B cell (primary cell): ENCODE results near the gene NMNAT2. TPM values are rescaled to one million over a fixed set of nuclear protein-coding genes. Genes with fewer than 3 reads are reported as not detected.

Source experiments
- ATAC-seq: fragments of 200-7000 bp; cut with Tn5 transposase; one replicate; pipeline ENCODE4 v1.10.0; 2021; ENCODE audit warnings: low read depth, mild to moderate bottlenecking, moderate number of reproducible peaks, moderate library complexity
- CTCF ChIA-PET: fragments of 350-600 bp; sonication (Branson Sonifier 250); formaldehyde crosslinking; loops from one replicate; lab custom pipeline; 2021; ENCODE audit warnings: antibody characterized with exemption, inconsistent platforms; lab: Charles Lee
- POLR2A ChIA-PET: fragments of 350-600 bp; sonication (Branson Sonifier 250); formaldehyde crosslinking; loops from one replicate; lab custom pipeline; 2021; ENCODE audit warnings: antibody characterized with exemption; lab: Charles Lee
- DNase-seq: peaks from one replicate; pipeline ENCODE4 v3.0.0; 2013
- H2AFZ ChIP-seq: 2 replicates; pipeline ENCODE4 v1.6.1; 2012; ENCODE audit warnings: mild to moderate bottlenecking, low read depth, low read length; ENCODE audit not compliant: insufficient read depth, poor library complexity, severe bottlenecking
- H3K27ac ChIP-seq, 2 donors: 1 replicate in 1 of 2; 2 replicates in 1 of 2; pipeline ENCODE4 v1.5.1; 2012 to 2013; ENCODE audit warnings: low read length in 2 of 2, mild to moderate bottlenecking in 2 of 2, moderate library complexity in 1 of 2
- H3K27me3 ChIP-seq, 4 experiments: fragments of 200-600 bp in 1 of 4; sonication (generic) in 1 of 4; replicated peaks in 1 of 4; 1 replicate in 2 of 4; 2 replicates in 2 of 4; pipeline versions ENCODE4 v1.6.1 to v1.7.0; 2013 to 2016; ENCODE audit warnings: low read length in 3 of 4, mild to moderate bottlenecking in 2 of 4, mixed read lengths in 1 of 4, moderate library complexity in 1 of 4; ENCODE audit not compliant: insufficient read depth in 4 of 4, control insufficient read depth in 3 of 4; ENCODE audit errors: control extremely low read depth in 1 of 4
- H3K36me3 ChIP-seq, 2 experiments: replicated peaks in 1 of 2; 1 replicate in 1 of 2; 2 replicates in 1 of 2; pipeline versions ENCODE4 v1.6.1 to v1.7.1; 2013; ENCODE audit warnings: low read length in 1 of 2; ENCODE audit not compliant: insufficient read depth in 2 of 2, control insufficient read depth in 1 of 2; ENCODE audit errors: control extremely low read depth in 1 of 2, extremely low read depth in 1 of 2
- H3K4me1 ChIP-seq, 2 donors: fragments of 200-600 bp in 1 of 2; sonication (generic) in 1 of 2; 1 replicate in 1 of 2; 2 replicates in 1 of 2; pipeline versions ENCODE4 v1.5.1 to v1.6.1; 2013 to 2017; ENCODE audit warnings: low read length in 2 of 2; ENCODE audit not compliant: control insufficient read depth in 2 of 2, insufficient read depth in 2 of 2
- H3K4me2 ChIP-seq: replicated peaks from 2 replicates; pipeline ENCODE3; 2012; ENCODE audit warnings: mild to moderate bottlenecking, low read depth, low read length; ENCODE audit not compliant: poor library complexity, severe bottlenecking
- H3K4me3 ChIP-seq, 5 experiments: fragments of 200-600 bp in 1 of 5; sonication (generic) in 1 of 5; 1 replicate in 3 of 5; 2 replicates in 2 of 5; pipeline versions ENCODE4 v1.5.1 to v1.7.0; 2011 to 2016; ENCODE audit warnings: low read length in 4 of 5, mild to moderate bottlenecking in 4 of 5, low read depth in 2 of 5, control low read depth in 1 of 5, moderate library complexity in 1 of 5; ENCODE audit not compliant: insufficient read depth in 1 of 5; ENCODE audit errors: control extremely low read depth in 1 of 5, extremely low read depth in 1 of 5
- H3K79me2 ChIP-seq: fragments of 200-600 bp; sonication (generic); one replicate; pipeline ENCODE4 v1.6.0; 2016; ENCODE audit warnings: low read length; ENCODE audit not compliant: control insufficient read depth, insufficient read depth
- H3K9ac ChIP-seq: fragments of 200-600 bp; sonication (generic); 2 replicates; pipeline ENCODE4 v1.6.1; 2017; ENCODE audit warnings: mild to moderate bottlenecking, low read length, moderate library complexity
- H3K9me3 ChIP-seq, 3 donors: one replicate each; pipeline versions ENCODE4 v1.6.1 to v1.7.1; 2013; ENCODE audit warnings: low read length in 2 of 3; ENCODE audit not compliant: control insufficient read depth in 2 of 3, insufficient read depth in 1 of 3; ENCODE audit errors: control extremely low read depth in 1 of 3
- H4K20me1 ChIP-seq: 2 replicates; pipeline ENCODE4 v1.6.0; 2012; ENCODE audit warnings: mild to moderate bottlenecking, low read length; ENCODE audit not compliant: insufficient read depth, control insufficient read depth, poor library complexity, severe bottlenecking
- H3K27ac Mint-ChIP-seq: one replicate; pipeline ENCODE4 v1.8.0; 2021; ENCODE audit warnings: mixed read lengths
- H3K27me3 Mint-ChIP-seq: one replicate; pipeline ENCODE4 v1.8.0; 2021; ENCODE audit warnings: mixed read lengths
- H3K4me1 Mint-ChIP-seq: one replicate; pipeline ENCODE4 v1.8.0; 2021; ENCODE audit warnings: mixed read lengths
- H3K4me3 Mint-ChIP-seq: one replicate; pipeline ENCODE4 v1.8.0; 2021; ENCODE audit warnings: mixed read lengths
- H3K9me3 Mint-ChIP-seq: one replicate; pipeline ENCODE4 v1.8.0; 2022; ENCODE audit warnings: mixed read lengths; ENCODE audit not compliant: insufficient read depth
- EZH2 ChIP-seq: IDR thresholded peaks from 2 replicates; pipeline ENCODE4 v1.6.1; 2012; ENCODE audit warnings: borderline replicate concordance, low read depth, mild to moderate bottlenecking, moderate library complexity, low read length; ENCODE audit not compliant: insufficient read depth, poor library complexity, severe bottlenecking
- WGBS: methylation state at CpG from one replicate; pipeline ENCODE4 v1.1.5; 2013; ENCODE audit warnings: missing lambda C conversion rate; ENCODE audit not compliant: insufficient coverage; 5-methylcytosine and 5-hydroxymethylcytosine counted together
- intact Hi-C: fragments of 100-400 bp; cut with micrococcal nuclease; formaldehyde crosslinking; loops from one replicate; pipeline ENCODE4 v1.10.0; 2022
- polyA plus RNA-seq: library from polyadenylated mRNA; depleted of rRNA; stranded (reverse); fragments of >200 nt; gene quantifications from 2 replicates; pipeline ENCODE4 v1.2.3, GENCODE V29; 2012
- total RNA-seq, 2 donors: library from RNA; stranded (reverse); fragments of 120-200 nt in 1 of 2; gene quantifications; 1 replicate in 1 of 2; 2 replicates in 1 of 2; pipeline versions ENCODE4 v1.2.3 to v1.2.4, GENCODE V29; 2013 to 2022
- TF ChIP-seq, protein P1 (sequence below): fragments of 200-600 bp; IDR thresholded peaks from one replicate; pipeline ENCODE4 v1.8.0; 2022; ENCODE audit warnings: antibody characterized with exemption, mild to moderate bottlenecking

Gene NMNAT2
- total and polyA plus RNA-seq, 2 donors (not counting 1 experiment from before 2014, with no cell fraction given), result not detected

DNA sequence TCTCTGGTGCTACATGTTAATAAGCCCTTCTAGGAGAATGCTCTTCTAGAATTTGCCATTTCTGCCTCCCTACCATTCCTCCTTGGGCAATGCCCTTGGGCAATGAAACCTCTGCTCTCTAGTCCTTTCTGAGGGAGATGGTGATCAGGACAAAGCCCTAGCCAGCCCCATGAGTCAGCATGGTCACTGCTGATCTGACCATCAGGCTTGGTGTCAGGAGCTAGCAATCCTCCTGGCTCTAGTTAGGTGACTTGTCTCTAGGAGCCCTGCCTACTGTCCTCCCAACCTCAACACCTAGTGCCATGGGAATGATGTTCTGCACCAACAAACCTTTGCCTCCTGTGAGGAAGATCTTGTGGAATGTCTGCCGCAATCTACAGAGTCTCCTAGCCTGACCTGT, 89.8 kb downstream of the NMNAT2 start:
- ChIA-PET POLR2A (no interaction called here), CTCF (interaction anchor here (1.0 to 1.3 kb wide), 2 partner anchors 22 to 46 kb away, joined by 3 read pairs; no protein-coding TSS in a partner anchor)
- Mint-ChIP-seq H3K27ac (no peak overlapping the region), H3K4me3 (no peak overlapping the region), H3K9me3 (no peaks in the 10 kb centered on the region), H3K4me1 (no peaks in the 10 kb centered on the region), H3K27me3 (peaks cover 47% of the 10 kb centered on the region)
- no peak overlapping the region for H3K27ac ChIP-seq
- no peak overlapping the region for H3K4me2 ChIP-seq
- WGBS, result no CpG with 5 or more reads among the region's 1 CpG
- DNase-seq (no peak), ATAC-seq (no peak)
- H3K9ac ChIP-seq, result no peak overlapping the region
- TF ChIP-seq, protein P1, sequence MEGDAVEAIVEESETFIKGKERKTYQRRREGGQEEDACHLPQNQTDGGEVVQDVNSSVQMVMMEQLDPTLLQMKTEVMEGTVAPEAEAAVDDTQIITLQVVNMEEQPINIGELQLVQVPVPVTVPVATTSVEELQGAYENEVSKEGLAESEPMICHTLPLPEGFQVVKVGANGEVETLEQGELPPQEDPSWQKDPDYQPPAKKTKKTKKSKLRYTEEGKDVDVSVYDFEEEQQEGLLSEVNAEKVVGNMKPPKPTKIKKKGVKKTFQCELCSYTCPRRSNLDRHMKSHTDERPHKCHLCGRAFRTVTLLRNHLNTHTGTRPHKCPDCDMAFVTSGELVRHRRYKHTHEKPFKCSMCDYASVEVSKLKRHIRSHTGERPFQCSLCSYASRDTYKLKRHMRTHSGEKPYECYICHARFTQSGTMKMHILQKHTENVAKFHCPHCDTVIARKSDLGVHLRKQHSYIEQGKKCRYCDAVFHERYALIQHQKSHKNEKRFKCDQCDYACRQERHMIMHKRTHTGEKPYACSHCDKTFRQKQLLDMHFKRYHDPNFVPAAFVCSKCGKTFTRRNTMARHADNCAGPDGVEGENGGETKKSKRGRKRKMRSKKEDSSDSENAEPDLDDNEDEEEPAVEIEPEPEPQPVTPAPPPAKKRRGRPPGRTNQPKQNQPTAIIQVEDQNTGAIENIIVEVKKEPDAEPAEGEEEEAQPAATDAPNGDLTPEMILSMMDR, result no peak
- no peak for TF ChIP-seq EZH2
- no peaks in the 10 kb centered on the region for H3K9me3 ChIP-seq
- no peak overlapping the region for H3K4me3 ChIP-seq
- no peaks in the 10 kb centered on the region for H3K79me2 ChIP-seq
- H2AFZ ChIP-seq, result no peak overlapping the region
- H3K27me3 ChIP-seq, result peaks cover 0 to 6% (median 4%) of the 10 kb centered on the region in 4 experiments
- intact Hi-C loops, result no loop called here
- H3K4me1 ChIP-seq, result no peaks in the 10 kb centered on the region
- no peaks in the 10 kb centered on the region for H4K20me1 ChIP-seq
- H3K36me3 ChIP-seq, result no peaks in the 10 kb centered on the region

DNA sequence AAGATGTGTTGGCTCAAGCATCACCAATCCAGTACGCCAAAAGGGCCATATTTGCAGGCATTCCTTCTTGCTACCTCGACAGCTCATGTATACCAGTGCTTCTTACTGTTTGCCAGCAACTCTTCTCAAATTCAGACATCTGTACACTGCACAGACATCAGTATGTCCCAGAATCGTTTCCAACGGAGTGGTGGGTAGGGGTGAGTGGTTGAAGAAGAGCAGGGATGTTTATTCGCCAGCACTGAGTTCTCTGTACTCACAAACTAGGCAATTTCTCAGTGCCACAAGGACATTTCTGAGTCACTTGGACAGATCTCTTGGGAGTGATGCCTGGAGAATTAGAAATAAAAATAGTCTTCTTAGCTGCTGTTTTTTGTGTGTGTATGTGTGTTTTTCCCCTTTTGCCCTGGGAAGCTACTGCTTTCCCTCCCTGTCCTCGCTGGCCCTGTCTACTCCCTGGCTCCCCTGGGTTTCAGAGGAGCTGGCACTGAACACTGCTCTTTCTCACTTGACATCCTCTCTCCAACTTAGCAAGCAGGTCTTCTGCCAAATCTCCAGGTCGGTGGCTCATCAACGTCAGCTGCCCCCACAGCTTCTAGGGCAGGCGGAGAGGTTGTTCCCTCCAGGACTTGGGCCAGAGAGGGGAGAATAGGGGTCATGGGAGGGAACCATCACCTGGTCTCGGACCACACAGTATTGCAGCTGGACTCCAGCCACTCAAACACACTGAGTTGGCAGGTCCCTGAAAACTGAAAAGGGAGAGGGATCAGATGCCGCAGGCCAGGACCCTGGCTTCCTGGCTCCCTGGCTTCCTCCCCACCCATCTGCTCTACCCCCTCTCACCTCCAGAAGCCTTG, 90.5 kb downstream of the NMNAT2 start:
- H3K9ac ChIP-seq, result no peak overlapping the region
- no peaks in the 10 kb centered on the region for H3K4me1 ChIP-seq
- Mint-ChIP-seq H3K4me3 (no peak overlapping the region), H3K4me1 (no peaks in the 10 kb centered on the region), H3K27me3 (peaks cover 49% of the 10 kb centered on the region), H3K9me3 (no peaks in the 10 kb centered on the region), H3K27ac (no peak overlapping the region)
- intact Hi-C loops, result no loop called here
- no peak overlapping the region for H2AFZ ChIP-seq
- CTCF ChIA-PET, result interaction anchor here (1.0 to 1.3 kb wide), 2 partner anchors 21 to 45 kb away, joined by 3 read pairs; no protein-coding TSS in a partner anchor
- H3K36me3 ChIP-seq, result no peaks in the 10 kb centered on the region
- no peak overlapping the region for H3K27ac ChIP-seq
- no peak overlapping the region for H3K4me2 ChIP-seq
- TF ChIP-seq EZH2, result no peak
- TF ChIP-seq, protein P1, result no peak
- no peak overlapping the region for H3K4me3 ChIP-seq
- no peaks in the 10 kb centered on the region for H3K9me3 ChIP-seq
- 84% methylated on average over 4 of the region's 11 CpGs for WGBS
- DNase-seq, result no peak
- H3K27me3 ChIP-seq, result peaks cover 0 to 4% (median 3%) of the 10 kb centered on the region in 4 experiments
- no peaks in the 10 kb centered on the region for H3K79me2 ChIP-seq
- H4K20me1 ChIP-seq, result no peaks in the 10 kb centered on the region
- POLR2A ChIA-PET, result no interaction called here
- no peak for ATAC-seq
